Neural cell (in vitro differentiated cells): Measurements from ENCODE around the gene TOX2.

Experiments
- POLR2AphosphoS5 ChIP-seq: IDR thresholded peaks from 2 replicates; pipeline ENCODE4 v1.6.1; 2012
- REST ChIP-seq: IDR thresholded peaks from 2 replicates; pipeline ENCODE4 v1.6.1; 2012; ENCODE audit warnings: borderline replicate concordance

DNA sequence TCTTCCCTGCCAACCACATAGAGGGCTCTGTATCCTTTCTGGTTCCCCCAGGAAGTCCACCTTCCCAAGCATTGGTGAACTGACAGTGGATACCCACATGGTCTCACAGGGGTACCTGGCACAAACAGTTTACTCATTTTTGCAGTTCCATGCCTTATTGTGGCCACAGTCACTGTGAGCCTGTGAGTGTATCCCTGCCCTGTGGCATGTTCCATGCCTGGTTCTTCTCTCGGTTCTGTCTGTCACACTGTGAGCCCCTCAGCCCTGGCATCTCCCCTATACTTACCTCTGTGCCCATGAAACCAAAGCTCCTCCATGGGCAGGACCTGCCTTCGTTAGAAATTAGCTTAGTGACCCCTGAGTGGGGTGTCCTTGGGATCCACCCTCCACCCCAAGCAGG, 107.8 kb downstream of the TOX2 start:
- TF ChIP-seq POLR2AphosphoS5, result no peak
- no peak for TF ChIP-seq REST
